LHCN-M2 (cell line): Measurements from ENCODE around the gene PHPT1. TPM values are rescaled to one million over a fixed set of nuclear protein-coding genes. Genes with fewer than 3 reads are reported as not detected.
"Not testable (repeated sequence)": the region's sequence is repeated elsewhere in the genome, so short reads cannot be mapped to it uniquely, and the experiment has no call there.

Experiments used
- DNase-seq: peaks from one replicate; pipeline ENCODE4 v3.0.0-alpha.2; 2012; ENCODE audit warnings: low read depth
- polyA plus RNA-seq: library from polyadenylated mRNA; unstranded; fragments of >200 nt; gene quantifications from one replicate; pipeline ENCODE4 v1.2.1, GENCODE V29; 2012; ENCODE audit warnings: missing spikeins
- total RNA-seq: library from RNA; depleted of rRNA; stranded (reverse); fragments of >200 nt; gene quantifications from 2 replicates; pipeline ENCODE4 v1.2.3, GENCODE V29; 2014; rRNA removed

PHPT1 gene
- 109 and 122 TPM in 2 replicates for total RNA-seq
- 370 TPM for polyA plus RNA-seq

- DNase-seq = peak; percentile 98
Measured at GRCh38 chr9:136849038-136849959, at the start of gene PHPT1. PHPT1 (plus strand) TSS chr9:136849409; CDS start chr9:136849431, 22 bp downstream.

GRCh38 chr9:136799854-136800657, 49.2 kb upstream of the PHPT1 start:
- no peak for DNase-seq

- no peak for DNase-seq
Measured at GRCh38 chr9:136802321-136802720, 46.9 kb upstream of the PHPT1 start.

- DNase-seq = not testable (repeated sequence)
Measured at GRCh38 chr9:136803009-136803550, 46.1 kb upstream of the PHPT1 start.

GRCh38 chr9:136803551-136804508, 45.4 kb upstream of the PHPT1 start:
- no peak for DNase-seq

- DNase-seq = no peak
Measured at GRCh38 chr9:136804509-136805206, 44.6 kb upstream of the PHPT1 start.

- DNase-seq = no peak
Measured at GRCh38 chr9:136805207-136805740, 43.9 kb upstream of the PHPT1 start.

- no peak for DNase-seq
Measured at GRCh38 chr9:136806067-136806466, 43.1 kb upstream of the PHPT1 start.

GRCh38 chr9:136806631-136807201, 42.5 kb upstream of the PHPT1 start:
- DNase-seq = no peak

- DNase-seq = peak; percentile 65
Measured at GRCh38 chr9:136807281-136808074, 41.7 kb upstream of the PHPT1 start, which contains the start of gene RABL6. RABL6 (plus strand) TSS chr9:136807948; CDS start chr9:136808197, 249 bp downstream.

GRCh38 chr9:136808075-136808805, 41.0 kb upstream of the PHPT1 start:
- DNase-seq = no peak

GRCh38 chr9:136808806-136809158, 40.4 kb upstream of the PHPT1 start:
- no peak for DNase-seq

GRCh38 chr9:136814725-136815421, 34.3 kb upstream of the PHPT1 start:
- no peak for DNase-seq

GRCh38 chr9:136815422-136815782, 33.8 kb upstream of the PHPT1 start:
- DNase-seq = no peak

- no peak for DNase-seq
Measured at GRCh38 chr9:136820971-136821825, 28.0 kb upstream of the PHPT1 start.

- no peak for DNase-seq
Measured at GRCh38 chr9:136821826-136822544, 27.2 kb upstream of the PHPT1 start.
